ENCODE data around the gene TBC1D2.

TBC1D2 gene

DNA sequence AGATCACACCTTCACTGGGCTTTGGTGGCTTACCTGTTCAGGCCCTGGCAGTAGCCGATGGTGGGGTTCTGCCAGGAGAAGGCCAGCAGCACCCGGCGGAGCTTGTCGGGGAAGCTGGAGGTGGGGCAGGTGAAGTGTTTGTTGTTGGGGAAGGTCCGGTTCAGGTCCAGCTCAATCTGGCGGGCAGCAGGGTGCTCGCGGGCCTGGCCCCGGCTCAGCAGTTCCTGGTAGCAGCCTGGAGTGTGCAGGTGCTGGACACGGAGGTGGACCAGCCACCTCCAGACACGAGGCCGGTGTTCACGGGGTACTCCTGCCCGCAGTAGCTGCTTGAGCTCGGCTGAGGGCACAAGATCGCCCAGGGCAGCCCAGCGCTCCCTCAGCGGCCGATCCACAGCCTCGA, 46.8 kb downstream of the TBC1D2 start (continued):
- TF ChIP-seq, protein P1, sequence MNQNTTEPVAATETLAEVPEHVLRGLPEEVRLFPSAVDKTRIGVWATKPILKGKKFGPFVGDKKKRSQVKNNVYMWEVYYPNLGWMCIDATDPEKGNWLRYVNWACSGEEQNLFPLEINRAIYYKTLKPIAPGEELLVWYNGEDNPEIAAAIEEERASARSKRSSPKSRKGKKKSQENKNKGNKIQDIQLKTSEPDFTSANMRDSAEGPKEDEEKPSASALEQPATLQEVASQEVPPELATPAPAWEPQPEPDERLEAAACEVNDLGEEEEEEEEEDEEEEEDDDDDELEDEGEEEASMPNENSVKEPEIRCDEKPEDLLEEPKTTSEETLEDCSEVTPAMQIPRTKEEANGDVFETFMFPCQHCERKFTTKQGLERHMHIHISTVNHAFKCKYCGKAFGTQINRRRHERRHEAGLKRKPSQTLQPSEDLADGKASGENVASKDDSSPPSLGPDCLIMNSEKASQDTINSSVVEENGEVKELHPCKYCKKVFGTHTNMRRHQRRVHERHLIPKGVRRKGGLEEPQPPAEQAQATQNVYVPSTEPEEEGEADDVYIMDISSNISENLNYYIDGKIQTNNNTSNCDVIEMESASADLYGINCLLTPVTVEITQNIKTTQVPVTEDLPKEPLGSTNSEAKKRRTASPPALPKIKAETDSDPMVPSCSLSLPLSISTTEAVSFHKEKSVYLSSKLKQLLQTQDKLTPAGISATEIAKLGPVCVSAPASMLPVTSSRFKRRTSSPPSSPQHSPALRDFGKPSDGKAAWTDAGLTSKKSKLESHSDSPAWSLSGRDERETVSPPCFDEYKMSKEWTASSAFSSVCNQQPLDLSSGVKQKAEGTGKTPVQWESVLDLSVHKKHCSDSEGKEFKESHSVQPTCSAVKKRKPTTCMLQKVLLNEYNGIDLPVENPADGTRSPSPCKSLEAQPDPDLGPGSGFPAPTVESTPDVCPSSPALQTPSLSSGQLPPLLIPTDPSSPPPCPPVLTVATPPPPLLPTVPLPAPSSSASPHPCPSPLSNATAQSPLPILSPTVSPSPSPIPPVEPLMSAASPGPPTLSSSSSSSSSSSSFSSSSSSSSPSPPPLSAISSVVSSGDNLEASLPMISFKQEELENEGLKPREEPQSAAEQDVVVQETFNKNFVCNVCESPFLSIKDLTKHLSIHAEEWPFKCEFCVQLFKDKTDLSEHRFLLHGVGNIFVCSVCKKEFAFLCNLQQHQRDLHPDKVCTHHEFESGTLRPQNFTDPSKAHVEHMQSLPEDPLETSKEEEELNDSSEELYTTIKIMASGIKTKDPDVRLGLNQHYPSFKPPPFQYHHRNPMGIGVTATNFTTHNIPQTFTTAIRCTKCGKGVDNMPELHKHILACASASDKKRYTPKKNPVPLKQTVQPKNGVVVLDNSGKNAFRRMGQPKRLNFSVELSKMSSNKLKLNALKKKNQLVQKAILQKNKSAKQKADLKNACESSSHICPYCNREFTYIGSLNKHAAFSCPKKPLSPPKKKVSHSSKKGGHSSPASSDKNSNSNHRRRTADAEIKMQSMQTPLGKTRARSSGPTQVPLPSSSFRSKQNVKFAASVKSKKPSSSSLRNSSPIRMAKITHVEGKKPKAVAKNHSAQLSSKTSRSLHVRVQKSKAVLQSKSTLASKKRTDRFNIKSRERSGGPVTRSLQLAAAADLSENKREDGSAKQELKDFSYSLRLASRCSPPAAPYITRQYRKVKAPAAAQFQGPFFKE (tag by site-specific recombination; IDR thresholded peaks at IDR 0.05; ENCODE audit: borderline replicate concordance) = no peak
- TF ChIP-seq ZNF621 (tag by site-specific recombination; IDR thresholded peaks at IDR 0.05) (no peak), ZNF202 (tag by site-specific recombination; IDR thresholded peaks at IDR 0.05; ENCODE audit: borderline replicate concordance) (no peak), ZNF19 (tag by site-specific recombination; IDR thresholded peaks at IDR 0.05; ENCODE audit: low read depth) (no peak), ZSCAN23 (tag by site-specific recombination; IDR thresholded peaks at IDR 0.05) (no peak), ZBTB26 (tag by site-specific recombination; optimal IDR thresholded peaks at IDR 0.05) (no peak), ZNF677 (tag by site-specific recombination; IDR thresholded peaks at IDR 0.05) (no peak), ZNF274 (IDR thresholded peaks at IDR 0.05; ENCODE audit: low read length) (no peak), ZNF274 (tag by site-specific recombination; IDR thresholded peaks at IDR 0.05; ENCODE audit: borderline replicate concordance) (no peak), SP7 (tag by site-specific recombination; IDR thresholded peaks at IDR 0.05) (no peak)
- TF ChIP-seq, protein P2, sequence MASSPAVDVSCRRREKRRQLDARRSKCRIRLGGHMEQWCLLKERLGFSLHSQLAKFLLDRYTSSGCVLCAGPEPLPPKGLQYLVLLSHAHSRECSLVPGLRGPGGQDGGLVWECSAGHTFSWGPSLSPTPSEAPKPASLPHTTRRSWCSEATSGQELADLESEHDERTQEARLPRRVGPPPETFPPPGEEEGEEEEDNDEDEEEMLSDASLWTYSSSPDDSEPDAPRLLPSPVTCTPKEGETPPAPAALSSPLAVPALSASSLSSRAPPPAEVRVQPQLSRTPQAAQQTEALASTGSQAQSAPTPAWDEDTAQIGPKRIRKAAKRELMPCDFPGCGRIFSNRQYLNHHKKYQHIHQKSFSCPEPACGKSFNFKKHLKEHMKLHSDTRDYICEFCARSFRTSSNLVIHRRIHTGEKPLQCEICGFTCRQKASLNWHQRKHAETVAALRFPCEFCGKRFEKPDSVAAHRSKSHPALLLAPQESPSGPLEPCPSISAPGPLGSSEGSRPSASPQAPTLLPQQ (tag by site-specific recombination; IDR thresholded peaks at IDR 0.05) = no peak

DNA sequence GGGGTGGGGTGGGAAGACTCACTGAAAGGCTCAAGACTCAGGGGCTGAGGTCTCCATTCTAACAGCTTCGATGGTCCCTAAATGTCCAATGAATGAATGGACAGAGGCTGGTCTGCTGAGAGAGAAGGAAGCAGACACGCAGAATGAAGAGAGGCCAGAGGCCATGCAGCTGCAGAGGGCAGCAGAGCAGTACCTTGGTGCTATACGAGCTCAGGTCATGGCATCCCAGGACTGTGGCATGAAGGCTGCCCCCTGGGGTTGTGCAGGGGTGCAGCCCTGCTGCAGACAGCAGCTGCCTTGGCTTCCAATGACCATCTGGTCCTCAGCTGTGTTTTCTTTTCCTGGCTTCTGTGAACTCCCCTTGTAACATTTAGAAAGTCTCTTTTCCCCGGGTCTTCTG, 47.8 kb downstream of the TBC1D2 start:
- Histone ChIP-seq H3K9me3 (ENCODE audit: control insufficient read depth, insufficient read depth, low read depth, low read length) (no peaks in the 10 kb centered on the region), H3K36me3 (ENCODE audit: control insufficient read depth in 2 of 2, insufficient read depth in 1 of 2, low read length in 2 of 2) (peaks cover 0 to 6% of the 10 kb centered on the region in 2 experiments; a peak in 1 of 3 replicates), H3K4me1 (ENCODE audit: control insufficient read depth, insufficient read depth, low read length) (no peaks in the 10 kb centered on the region), H3K27ac (ENCODE audit: extremely low read depth, low read depth, low read length) (no peak overlapping the region), H3K4me3 (ENCODE audit: low read depth, low read length) (no peak overlapping the region)
- CTCF ChIA-PET = interaction anchor here (0.6 to 5.5 kb wide), 8 partner anchors 24 to 89 kb away, joined by 3 to 56 read pairs (median 5); partner anchors contain the start of genes TBC1D2 and TRIM14
- POLR2A ChIA-PET = no interaction called here
- TF ChIP-seq ZNF48 (tag by site-specific recombination; IDR thresholded peaks at IDR 0.05) (no peak), ZNF792 (tag by site-specific recombination; IDR thresholded peaks at IDR 0.05) (no peak), ZNF174 (tag by site-specific recombination; IDR thresholded peaks at IDR 0.05) (no peak), ZNF391 (tag by site-specific recombination; IDR thresholded peaks at IDR 0.05; ENCODE audit: borderline replicate concordance, low read depth) (no peak), ZNF777 (tag by site-specific recombination; IDR thresholded peaks at IDR 0.05; ENCODE audit: borderline replicate concordance) (no peak), ZNF423 (tag by site-specific recombination; IDR thresholded peaks at IDR 0.05) (no peak), ZBTB48 (tag by site-specific recombination; IDR thresholded peaks at IDR 0.05) (no peak), ZFP69B (tag by site-specific recombination; IDR thresholded peaks at IDR 0.05) (no peak), ZNF670 (tag by site-specific recombination; IDR thresholded peaks at IDR 0.05; ENCODE audit: low read depth) (no peak), KLF16 (tag by site-specific recombination; IDR thresholded peaks at IDR 0.05) (no peak), ZIC2 (tag by site-specific recombination; IDR thresholded peaks at IDR 0.05) (no peak), ZNF138 (tag by site-specific recombination; IDR thresholded peaks at IDR 0.05; ENCODE audit: borderline replicate concordance) (no peak), ZNF785 (tag by site-specific recombination; IDR thresholded peaks at IDR 0.05) (no peak), REPIN1 (tag by site-specific recombination; IDR thresholded peaks at IDR 0.05; ENCODE audit: low read depth) (no peak), ZSCAN30 (tag by site-specific recombination; IDR thresholded peaks at IDR 0.05) (no peak), TCF7L2 (IDR thresholded peaks at IDR 0.05; ENCODE audit: borderline replicate concordance, low read depth, low read length) (no peak), HOXD13 (CRISPR knock-in tag; IDR thresholded peaks at IDR 0.05; ENCODE audit: borderline replicate concordance) (no peak), ZNF514 (tag by site-specific recombination; IDR thresholded peaks at IDR 0.05) (no peak)
- TF ChIP-seq, protein P3, sequence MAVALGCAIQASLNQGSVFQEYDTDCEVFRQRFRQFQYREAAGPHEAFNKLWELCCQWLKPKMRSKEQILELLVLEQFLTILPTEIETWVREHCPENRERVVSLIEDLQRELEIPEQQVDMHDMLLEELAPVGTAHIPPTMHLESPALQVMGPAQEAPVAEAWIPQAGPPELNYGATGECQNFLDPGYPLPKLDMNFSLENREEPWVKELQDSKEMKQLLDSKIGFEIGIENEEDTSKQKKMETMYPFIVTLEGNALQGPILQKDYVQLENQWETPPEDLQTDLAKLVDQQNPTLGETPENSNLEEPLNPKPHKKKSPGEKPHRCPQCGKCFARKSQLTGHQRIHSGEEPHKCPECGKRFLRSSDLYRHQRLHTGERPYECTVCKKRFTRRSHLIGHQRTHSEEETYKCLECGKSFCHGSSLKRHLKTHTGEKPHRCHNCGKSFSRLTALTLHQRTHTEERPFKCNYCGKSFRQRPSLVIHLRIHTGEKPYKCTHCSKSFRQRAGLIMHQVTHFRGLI (tag by site-specific recombination; IDR thresholded peaks at IDR 0.05) = no peak
